Stimulated activated CD4-positive, alpha-beta T cell treated with anti-CD3 and anti-CD28 coated beads, TNF-alpha, amount 100 ng/mL, for 48 hours (primary cell): ENCODE results near the gene MMP7.
"Not testable (repeated sequence)": the region's sequence is repeated elsewhere in the genome, so short reads cannot be mapped to it uniquely, and the experiment has no call there.

Experiments used
- DNase-seq, 3 donors: peaks; one replicate each; pipeline ENCODE4 v3.0.0-alpha.2; 2020; ENCODE audit warnings: low read depth in 3 of 3

MMP7 gene

DNA sequence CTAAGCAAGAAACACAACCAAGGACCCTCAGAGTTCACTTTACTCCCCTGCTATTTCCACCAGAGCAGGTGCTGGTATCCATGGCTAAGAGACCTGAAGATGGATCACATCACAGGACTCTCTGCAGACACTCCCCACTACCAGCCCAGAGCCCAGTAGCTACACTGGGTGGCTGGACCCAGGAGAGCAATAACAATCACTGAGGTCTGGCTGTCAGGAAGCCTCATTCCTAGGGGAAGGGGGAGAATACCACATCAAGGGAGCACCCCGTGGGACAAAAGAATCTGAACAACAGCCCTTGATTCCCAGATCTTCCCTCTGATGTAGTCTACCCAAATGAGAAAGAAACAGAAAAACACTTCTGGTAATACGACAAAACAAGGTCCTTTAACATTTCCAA, 9.0 kb upstream of the MMP7 start:
- DNase-seq: no peak

DNA sequence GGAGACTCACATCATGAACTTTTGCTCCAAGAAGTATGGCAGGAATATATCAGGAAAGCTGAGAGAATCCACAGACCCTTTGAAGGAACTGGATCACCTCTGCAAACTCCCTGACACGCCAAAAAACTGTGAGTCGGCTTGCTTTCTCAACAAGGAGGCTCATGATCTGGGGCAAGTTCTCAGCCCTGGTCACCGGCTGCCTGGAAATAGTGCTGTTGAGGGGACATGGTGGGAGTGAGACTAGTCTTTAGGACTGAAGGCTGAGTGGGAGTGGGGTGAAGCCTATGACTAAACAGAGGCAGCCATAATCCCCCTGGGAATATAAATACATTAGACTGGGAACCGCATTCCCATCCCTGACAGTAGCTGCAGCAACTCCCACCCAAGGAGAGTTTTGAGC, 8.4 kb upstream of the MMP7 start:
- DNase-seq: no peak

DNA sequence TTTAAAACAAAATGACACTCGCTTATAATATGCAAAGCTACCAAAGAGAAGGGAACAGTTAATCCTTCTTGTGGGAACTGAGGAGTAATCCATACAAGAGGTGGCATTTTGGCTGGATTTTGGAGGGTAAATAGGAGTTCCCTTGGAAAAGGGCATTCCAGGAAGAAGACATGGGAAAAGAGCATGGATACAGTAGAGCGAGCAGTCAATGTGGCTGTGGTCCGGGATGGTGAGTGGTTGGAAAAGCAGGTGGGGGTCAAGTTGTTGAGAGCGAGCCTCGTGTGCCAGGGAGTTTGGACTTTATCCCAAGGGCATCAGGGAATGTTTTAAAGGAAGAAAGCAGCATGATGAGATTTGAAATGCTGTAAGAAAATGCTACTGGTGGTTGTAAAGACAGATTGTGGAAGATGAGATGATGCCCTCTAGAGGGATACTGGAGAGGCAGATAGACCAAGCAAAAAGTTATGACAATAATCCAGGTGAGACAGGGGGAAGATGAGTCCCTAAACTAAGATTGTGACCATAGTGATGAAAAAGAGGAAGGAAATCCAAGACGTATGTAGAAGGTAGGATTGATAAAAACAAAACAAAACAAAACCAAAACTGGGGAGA, 3.8 kb upstream of the MMP7 start:
- no peak for DNase-seq

DNA sequence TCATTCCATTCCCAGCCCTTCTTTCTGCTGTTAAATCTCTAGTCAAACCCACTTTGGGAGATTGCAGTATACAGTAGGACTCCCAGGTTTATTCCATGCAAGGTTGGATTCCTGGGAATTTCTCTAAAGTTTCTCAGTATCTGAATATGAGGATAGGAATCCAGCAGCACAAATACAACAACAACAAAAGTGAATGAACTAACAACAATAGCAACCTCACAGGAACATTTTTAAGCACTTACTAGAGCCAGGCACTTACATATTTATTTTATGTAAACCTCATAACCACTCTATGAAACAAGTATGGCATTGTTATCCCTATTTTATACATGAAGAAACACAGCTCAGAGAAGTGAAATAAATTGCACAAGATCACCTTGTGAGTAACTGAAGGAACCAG, 1.9 kb downstream of the MMP7 start:
- no peak for DNase-seq

DNA sequence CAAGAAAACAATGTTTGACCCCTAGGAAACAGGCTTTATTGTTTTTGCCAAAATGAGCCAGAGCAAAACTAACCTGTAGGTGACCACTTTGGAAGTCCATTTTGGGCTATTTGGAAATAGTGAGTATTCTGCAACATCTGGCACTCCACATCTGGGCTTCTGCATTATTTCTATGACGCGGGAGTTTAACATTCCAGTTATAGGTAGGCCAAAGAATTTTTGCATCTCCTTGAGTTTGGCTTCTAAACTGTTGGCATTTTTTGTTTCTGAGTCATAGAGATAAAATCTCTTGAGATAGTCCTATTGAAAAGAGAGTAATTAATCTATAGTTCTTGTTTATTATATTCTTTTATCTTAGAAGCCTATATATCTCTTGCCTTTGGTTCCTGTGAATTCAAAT, 2.9 kb downstream of the MMP7 start:
- no peak for DNase-seq

DNA sequence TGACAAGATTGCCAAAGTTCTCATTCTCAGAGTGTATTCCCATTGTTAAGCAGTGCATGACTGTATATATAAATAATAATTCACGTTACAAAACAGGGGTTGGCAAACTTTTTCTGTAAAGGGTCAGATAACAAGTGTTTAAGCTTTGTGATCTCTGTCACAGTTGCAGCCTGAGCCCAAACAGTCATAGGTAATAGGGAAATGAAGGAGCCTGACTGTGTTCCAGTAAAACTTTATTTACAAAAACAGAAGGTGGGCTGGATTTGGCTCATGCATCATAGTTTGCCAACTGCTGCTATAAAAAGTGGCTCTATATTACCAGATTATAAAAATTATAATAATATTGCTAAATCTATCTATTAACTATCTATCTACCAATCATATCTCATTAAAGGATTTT, 3.5 kb downstream of the MMP7 start:
- DNase-seq: no peak

DNA sequence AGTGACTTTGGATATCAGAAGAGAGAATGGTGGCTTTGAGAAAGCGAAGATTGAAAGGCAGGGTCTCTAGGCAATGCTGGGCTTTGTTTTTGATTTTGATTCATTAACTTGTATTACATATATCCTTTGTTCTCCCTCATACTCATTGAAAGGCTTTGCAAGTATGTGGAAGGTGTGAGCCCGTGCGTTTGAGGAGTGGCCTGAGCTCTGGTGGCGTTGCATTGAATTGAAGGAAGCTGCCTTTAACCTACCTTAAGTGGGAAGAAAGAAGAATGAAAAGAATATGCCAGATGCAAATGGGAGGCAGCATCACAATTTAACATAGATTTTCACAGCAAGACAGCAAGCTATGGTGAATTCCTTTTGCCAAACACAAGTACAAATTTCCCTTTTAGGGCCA, 6.7 kb downstream of the MMP7 start:
- DNase-seq: no peak

DNA sequence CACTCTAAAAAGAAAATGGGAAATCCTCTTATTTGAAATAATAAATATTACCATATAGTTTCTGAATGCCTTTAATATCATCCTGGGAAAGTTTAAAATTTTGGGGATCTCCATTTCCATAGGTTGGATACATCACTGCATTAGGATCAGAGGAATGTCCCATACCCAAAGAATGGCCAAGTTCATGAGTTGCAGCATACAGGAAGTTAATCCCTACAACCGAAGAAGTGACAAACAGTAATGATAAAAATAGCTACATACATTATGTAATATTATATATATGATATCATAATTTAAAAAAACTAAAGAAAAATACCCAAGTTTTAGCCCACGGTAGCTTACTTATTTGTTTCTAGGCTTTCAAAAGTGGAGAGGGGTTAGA, 7.4 kb downstream of the MMP7 start:
- DNase-seq: no peak

DNA sequence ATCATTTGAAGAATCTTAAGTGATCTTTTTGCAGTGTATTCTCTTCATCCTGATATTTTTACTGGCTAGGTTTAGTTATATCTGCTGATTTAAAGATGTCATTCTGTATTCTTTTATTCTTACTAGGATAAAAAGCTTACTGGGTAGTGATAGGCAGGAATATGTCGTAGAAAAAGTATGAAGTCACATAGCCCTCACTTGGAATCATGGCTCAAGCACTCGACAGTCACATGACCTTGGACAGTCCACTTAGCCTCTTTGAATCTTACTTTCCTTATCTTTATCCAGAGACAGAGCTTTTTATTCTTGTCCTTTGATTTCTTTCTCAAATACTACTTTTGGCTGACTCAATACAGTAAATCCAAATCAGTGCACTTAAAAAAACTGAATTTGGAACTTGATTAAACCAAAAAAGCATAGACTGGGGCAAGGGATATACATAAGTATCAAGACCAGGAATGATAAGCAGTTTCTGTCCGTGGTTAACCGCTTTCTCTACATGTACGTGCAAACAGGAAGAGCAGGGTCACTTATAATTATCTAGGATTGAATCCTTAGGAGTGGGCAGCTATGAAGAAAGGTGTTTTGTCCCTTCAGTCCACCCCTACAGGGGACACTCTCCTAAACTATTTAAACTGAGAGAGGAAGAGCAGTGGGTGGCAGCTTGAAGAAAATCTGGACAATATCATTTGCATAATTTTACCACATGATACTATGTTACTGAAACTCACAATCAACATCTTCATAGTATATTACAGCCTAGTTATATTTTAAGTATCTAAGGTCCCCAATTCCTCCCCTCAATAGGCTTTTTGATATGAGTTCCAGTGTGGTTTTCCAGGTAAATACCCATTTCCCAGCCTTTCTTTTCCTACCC, 8.0 kb downstream of the MMP7 start:
- no peak for DNase-seq

DNA sequence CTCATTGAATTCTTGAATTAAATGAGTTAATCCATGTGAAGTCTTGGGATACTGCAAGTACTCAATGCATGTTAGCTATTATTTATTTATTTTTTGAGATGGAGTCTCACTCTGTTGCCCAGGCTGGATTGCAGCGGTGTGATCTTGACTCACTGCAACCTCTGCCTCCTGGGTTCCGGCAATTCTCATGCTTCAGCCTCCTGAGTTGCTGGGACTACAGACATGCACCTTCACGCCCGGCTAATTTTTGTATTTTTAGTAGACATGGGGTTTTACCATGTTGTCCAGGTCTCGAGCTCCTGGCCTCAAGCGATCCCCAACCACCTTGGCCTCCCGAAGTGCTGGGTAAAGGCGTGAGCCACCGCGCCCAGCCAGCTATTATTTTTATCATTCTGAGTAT, 9.4 kb downstream of the MMP7 start:
- DNase-seq: no peak

DNA sequence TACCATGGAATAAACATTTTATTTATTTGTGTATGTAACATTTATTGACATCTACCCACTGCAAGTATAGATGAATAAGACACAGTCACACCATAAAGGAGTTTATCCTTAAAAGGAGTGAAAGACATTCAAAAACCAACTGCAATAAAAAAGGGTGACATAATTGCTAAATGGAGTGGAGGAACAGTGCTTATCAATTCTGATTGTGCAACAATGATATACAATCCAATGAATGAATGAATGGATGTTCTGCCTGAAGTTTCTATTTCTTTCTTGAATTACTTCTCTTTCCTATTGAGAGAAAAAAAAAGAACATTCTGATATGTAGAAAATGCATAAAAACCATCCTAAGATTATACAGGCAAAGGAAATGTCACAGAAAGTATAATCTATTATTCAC, 10.0 kb downstream of the MMP7 start:
- DNase-seq: no peak

DNA sequence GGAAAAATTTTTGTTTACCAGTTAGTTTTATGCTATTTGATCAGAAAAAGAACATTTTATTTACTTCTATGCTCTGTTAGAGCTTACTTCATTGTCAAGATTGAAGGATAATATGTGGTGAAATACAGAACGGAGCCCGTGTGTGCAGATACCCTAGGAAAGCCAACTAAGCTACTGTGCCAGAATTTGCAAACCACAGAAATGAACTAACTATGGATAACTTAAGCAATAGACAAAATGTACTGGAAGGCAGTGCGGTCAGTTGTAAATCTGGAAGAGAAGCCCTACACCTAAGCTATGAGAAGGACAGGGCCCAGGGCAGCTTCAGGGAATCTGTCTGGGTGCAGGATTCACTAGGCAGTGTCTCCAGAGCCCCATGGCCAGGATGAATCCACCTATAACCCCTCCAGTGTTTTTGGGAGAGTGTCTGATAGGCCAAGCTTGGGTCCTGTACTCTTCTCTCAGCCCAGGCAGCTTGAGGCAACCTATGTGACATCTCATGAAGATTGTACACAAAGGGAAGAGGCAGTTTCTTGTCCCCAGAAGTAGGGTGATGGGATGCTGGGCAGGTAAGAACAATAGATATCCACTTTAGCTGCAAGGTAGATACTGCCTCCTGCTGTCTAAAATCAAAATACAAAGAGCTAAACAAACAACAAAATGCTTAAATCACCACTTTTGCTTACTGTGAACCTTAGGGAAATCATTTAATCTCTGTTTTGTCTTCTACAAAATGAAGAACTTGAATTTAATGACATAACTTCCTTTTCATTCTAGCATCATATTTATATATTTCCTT, 12.1 kb downstream of the MMP7 start:
- DNase-seq: no peak

DNA sequence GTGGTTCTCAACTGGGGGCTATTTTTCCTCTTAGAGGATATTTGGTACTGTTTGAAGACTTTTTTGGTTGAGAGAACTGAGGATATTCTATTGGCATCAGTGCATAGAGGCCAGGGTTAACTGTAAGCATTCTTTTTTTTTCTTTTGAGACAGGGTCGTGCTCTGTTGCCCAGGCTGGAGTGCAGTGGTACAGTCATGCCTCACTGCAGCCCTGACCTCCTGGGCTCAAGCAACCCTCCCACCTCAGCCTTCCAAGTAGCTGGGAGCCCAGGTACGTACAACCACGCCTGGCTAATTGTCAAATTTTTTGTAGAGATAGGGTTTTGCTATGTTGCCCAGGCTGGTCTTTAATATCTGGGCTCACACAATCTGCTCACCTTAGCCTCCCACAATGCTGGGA, 12.9 kb downstream of the MMP7 start:
- no peak for DNase-seq

DNA sequence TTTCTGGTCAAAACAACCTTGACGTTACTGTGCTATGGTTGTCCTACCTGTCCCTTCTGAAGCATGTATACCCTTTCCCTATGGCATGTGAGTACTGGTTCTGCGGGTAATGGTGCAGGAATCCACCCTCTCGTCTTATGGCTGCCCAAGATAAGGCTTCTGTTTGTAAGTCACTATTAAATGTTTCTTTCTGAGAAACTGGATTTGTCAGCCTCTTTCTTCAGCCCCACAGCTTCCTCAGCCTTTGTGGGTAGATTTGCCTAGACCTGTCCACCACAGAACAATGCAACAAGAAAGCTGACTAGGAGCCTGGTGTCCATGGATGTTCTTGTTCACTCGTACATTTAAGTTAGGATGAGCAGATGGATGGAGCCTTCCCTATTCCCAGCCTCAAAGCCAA, 14.4 kb downstream of the MMP7 start:
- no peak for DNase-seq

DNA sequence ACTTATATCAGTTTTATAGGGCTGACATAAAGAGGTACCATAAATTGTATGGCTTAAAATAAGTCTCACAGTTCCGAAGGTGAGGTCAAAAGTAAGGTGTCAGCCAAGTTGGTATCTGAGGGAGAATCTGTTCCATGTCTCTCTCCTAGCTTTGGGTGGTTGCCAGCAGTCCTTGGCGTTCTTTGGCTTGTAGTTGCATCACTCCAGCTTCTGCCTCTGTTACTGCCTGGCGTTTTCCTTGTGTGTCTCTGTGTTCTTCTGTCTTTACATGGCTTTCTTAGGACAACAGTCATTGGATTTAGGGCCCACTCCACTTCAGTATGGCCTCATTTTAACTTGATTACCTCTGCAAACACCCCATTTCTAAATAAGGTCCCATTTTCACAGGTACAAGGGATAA, 16.7 kb downstream of the MMP7 start:
- no peak for DNase-seq

DNA sequence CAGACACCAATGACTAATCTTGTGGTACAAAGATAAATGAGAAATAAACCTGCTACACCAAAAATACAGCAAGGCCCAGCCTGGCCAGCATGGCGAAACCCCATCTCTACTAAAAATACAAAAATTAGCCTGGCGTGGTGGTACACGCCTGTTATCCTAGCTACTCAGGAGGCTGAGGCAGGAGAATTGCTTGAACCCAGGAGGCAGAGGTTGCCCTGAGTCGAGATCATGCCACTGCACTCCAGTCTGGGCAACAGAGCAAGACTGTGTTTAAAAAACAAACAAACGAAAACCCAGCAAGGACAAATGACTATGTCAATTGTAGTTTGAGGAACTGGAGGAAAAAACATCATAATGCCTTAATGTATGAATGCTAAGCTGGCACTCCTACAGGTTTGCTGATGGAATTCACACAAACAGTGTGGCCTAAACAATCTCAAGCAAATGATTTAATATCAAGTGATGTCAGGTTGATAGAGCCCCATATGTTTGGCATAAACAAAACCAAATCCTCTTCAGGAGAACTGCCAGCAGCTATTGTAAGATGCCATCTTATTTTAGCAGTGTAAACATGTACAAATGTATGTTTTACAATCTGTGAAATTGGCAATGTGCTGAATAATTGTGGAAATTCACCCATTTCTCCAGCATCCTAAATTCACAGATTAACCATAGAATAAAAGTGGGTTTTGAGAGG, 20.0 kb downstream of the MMP7 start:
- no peak for DNase-seq

DNA sequence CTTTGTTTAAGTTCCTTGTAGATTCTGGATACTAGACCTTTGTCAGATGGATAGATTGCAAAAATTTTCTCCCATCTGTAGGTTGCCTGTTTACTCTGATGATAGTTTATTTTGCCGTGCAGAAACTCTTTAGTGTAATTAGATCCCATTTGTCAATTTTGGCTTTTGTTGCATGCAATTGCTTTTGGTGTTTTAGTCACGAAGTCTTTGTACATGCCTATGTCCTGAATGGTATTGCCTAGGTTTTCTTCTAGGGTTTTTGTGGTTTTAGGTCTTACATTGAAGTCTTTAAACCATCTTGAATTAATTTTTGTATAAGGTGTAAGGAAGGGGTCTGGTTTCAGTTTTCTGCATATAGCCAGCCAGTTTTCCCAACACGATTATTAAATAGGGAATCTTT, 27.7 kb downstream of the MMP7 start:
- not testable (repeated sequence) for DNase-seq

DNA sequence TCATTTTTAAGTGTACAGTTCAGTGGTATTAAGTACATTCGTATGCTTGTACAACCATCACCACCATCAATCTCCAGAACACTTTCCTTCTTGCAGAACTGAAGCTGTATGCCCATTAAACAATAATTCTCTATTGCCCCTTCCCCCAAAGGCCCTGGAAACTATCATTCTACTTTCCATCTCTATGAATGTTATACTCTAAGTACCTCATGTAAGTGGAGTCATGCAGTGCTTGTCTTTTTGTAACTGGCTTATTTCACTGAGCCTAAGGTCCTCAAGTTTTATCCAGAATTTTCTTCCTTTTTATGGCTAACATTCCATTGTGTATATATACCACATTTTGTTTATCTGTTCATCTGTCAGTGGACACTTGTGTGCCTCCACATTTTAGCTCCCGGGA, 29.7 kb downstream of the MMP7 start:
- no peak for DNase-seq

DNA sequence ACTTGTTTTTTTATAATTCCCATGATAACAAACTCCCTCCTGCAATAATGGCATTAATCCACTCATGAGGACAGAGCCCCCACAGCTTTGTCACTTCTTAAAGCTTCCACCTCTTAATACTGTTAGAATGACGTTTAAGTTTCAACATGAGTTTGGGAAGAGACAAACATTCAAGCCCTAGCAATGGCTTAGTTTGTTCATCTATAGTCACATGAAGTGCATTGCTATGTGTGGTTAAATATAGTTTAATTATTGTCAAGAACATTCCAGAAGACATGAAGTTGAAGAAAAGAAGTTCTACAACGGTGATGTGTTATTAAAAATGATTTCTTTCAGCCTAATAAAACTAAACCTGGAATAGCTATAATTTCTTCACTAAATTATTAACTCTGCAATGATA, 30.6 kb downstream of the MMP7 start:
- no peak for DNase-seq

DNA sequence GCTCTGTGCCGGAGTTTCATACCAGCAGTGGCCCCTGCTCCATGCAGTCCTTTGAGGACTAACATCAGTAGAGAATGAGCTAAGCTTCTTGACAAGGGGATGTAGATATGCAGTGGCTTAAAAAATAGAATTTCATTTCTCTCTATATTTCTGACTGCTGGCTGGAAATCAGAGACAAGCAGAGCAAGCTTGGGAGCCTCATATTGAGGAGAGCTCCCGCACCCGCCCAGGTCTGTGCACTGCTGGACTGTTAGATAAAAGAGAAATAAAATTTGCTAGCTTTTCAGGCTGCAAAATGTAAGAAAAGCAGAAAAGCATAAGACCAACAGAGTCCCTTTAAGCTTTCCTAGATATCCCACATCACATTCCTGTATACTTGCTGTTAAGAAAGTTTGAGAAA, 31.4 kb downstream of the MMP7 start:
- DNase-seq: no peak

DNA sequence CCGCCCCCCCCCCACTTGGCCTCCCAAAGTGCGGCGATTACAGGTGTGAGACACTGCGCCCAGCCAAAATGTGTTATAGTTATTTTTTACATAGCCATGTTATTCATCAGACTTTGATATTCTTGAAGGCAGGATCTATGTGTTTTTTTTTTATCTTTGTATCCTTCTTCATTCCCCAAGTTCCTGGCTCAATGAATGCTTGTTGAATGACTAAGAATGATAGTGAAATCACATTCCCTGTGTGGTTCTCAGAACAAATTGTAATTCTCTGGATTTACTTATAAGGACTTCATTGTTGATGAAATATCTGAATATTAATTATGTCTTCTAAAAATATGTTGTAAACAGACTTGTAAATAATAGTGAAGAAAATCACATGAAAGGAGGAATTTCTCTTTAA, 33.5 kb downstream of the MMP7 start:
- no peak for DNase-seq
